Natural killer cell (primary cell): Measurements from ENCODE around the gene HOXB5. TPM values are rescaled to one million over a fixed set of nuclear protein-coding genes. Genes with fewer than 3 reads are reported as not detected.

Experiments
- ATAC-seq, 3 donors: fragments of 150-1000 bp in 2 of 3; fragments of 200-7000 bp in 1 of 3; cut with Tn5 transposase; 1 replicate in 1 of 3; 2 replicates in 2 of 3; pipeline ENCODE4 v1.10.0; 2021; ENCODE audit warnings: mild to moderate bottlenecking in 2 of 3, moderate library complexity in 2 of 3
- DNase-seq, 2 donors: peaks; one replicate each; pipeline versions ENCODE4 v3.0.0 to v3.0.0-alpha.2; 2013 to 2021; ENCODE audit warnings: mixed read lengths in 1 of 2
- H3K27ac ChIP-seq: one replicate; pipeline ENCODE4 v1.5.1; 2013; ENCODE audit warnings: mild to moderate bottlenecking, low read length
- H3K27me3 ChIP-seq: one replicate; pipeline ENCODE4 v1.6.1; 2013; ENCODE audit warnings: low read length; ENCODE audit not compliant: control insufficient read depth, insufficient read depth
- H3K36me3 ChIP-seq: one replicate; pipeline ENCODE4 v1.6.1; 2013; ENCODE audit warnings: low read length; ENCODE audit not compliant: control insufficient read depth, insufficient read depth
- H3K4me1 ChIP-seq: one replicate; pipeline ENCODE4 v1.6.1; 2013; ENCODE audit warnings: low read length; ENCODE audit not compliant: control insufficient read depth, insufficient read depth
- H3K4me3 ChIP-seq: one replicate; pipeline ENCODE4 v1.5.1; 2013; ENCODE audit warnings: low read length
- H3K9me3 ChIP-seq: one replicate; pipeline ENCODE4 v1.6.1; 2013; ENCODE audit warnings: low read length; ENCODE audit not compliant: control insufficient read depth, insufficient read depth
- H3K27ac Mint-ChIP-seq, 2 donors: one replicate each; pipeline ENCODE4 v1.8.0; 2022; ENCODE audit warnings: mild to moderate bottlenecking in 2 of 2, mixed read lengths in 2 of 2, moderate library complexity in 1 of 2
- H3K27me3 Mint-ChIP-seq, 2 donors: one replicate each; pipeline ENCODE4 v1.8.0; 2022; ENCODE audit warnings: low read depth in 2 of 2, mixed read lengths in 2 of 2
- H3K36me3 Mint-ChIP-seq: one replicate; pipeline ENCODE4 v1.8.0; 2022; ENCODE audit warnings: mixed read lengths
- H3K4me1 Mint-ChIP-seq, 2 donors: one replicate each; pipeline ENCODE4 v1.8.0; 2022; ENCODE audit warnings: mixed read lengths in 2 of 2
- H3K4me3 Mint-ChIP-seq: one replicate; pipeline ENCODE4 v1.8.0; 2022; ENCODE audit warnings: mild to moderate bottlenecking, moderate library complexity, mixed read lengths
- H3K9me3 Mint-ChIP-seq, 2 donors: one replicate each; pipeline ENCODE4 v1.8.0; 2022; ENCODE audit warnings: mixed read lengths in 2 of 2
- CTCF ChIP-seq: fragments of 200-600 bp; IDR thresholded peaks from one replicate; pipeline ENCODE4 v1.8.0; 2022; ENCODE audit warnings: antibody characterized with exemption
- WGBS: methylation state at CpG from one replicate; pipeline ENCODE4 v1.1.7; 2013; ENCODE audit warnings: missing lambda C conversion rate; ENCODE audit not compliant: insufficient coverage; 5-methylcytosine and 5-hydroxymethylcytosine counted together
- intact Hi-C: fragments of 100-400 bp; cut with micrococcal nuclease; formaldehyde crosslinking; loops from one replicate; pipeline ENCODE4 v1.14.2; 2022
- total RNA-seq, 4 donors: library from RNA; stranded (reverse); fragments of 120-200 nt in 1 of 4; gene quantifications; one replicate each; pipeline versions ENCODE4 v1.2.3 to v1.2.4, GENCODE V29; 2013 to 2022

Gene HOXB5
- total RNA-seq, 3 donors from 2014 or later (not counting 1 experiment from before 2014, with no cell fraction given), result not detected

DNA sequence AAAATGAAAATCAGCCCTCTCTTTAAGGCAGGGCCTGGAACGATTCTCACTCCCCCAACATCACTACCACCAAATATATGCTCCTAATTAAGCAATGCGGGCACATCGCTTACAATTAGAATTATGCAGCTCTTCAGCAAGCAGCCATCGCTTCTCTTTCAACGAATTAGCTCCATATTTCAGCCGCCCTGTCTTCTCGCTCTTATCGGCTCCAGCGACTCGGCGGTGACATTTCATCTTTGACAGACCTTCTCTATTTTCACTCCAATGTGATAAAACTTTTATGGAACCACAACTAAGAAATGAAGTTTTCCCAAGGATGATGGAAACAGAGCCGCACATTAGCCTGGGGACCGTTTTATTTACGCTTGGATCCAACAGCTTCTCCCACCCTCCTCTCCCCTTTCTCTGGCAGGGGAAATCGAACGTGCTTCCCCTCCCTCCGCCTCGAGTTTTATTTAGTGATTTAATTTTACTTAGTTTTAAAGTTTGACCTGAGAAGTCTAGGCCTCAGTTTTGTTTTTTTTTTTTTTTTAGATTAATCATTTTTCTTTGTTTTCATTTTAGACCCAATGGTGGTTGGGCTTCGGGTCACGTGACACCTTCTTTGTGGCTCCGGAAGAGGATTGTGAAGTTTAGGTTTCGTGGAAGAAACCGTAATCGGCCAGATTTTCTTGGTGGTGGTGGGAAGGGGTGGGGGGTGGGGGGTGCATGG lies 45.6 kb downstream of the HOXB5 start:
- H3K4me3 ChIP-seq, result no peak overlapping the region
- no peak for TF ChIP-seq CTCF
- no peak for ATAC-seq
- peaks cover 2% of the 10 kb centered on the region for H3K36me3 ChIP-seq
- DNase-seq, result peak in 1 of 2 donors; percentile 80
- H3K36me3 Mint-ChIP-seq, result peaks cover under 1% of the 10 kb centered on the region
- H3K27ac Mint-ChIP-seq, result peak overlapping the region; percentile 94 to 99
- H3K4me1 ChIP-seq, result peaks cover 43% of the 10 kb centered on the region
- intact Hi-C loops, result no loop called here
- H3K27me3 Mint-ChIP-seq, result peaks cover 0 to 8% of the 10 kb centered on the region in 2 donors
- H3K4me1 Mint-ChIP-seq, result peaks cover 47% of the 10 kb centered on the region in 2 donors
- peak overlapping the region; percentile 79 for H3K4me3 Mint-ChIP-seq
- no peaks in the 10 kb centered on the region for H3K9me3 ChIP-seq
- WGBS, result 40% methylated on average over 20 of the region's 24 CpGs
- H3K27ac ChIP-seq, result peak overlapping the region; percentile 47
- H3K27me3 ChIP-seq, result no peaks in the 10 kb centered on the region
- H3K9me3 Mint-ChIP-seq, result no peaks in the 10 kb centered on the region

DNA sequence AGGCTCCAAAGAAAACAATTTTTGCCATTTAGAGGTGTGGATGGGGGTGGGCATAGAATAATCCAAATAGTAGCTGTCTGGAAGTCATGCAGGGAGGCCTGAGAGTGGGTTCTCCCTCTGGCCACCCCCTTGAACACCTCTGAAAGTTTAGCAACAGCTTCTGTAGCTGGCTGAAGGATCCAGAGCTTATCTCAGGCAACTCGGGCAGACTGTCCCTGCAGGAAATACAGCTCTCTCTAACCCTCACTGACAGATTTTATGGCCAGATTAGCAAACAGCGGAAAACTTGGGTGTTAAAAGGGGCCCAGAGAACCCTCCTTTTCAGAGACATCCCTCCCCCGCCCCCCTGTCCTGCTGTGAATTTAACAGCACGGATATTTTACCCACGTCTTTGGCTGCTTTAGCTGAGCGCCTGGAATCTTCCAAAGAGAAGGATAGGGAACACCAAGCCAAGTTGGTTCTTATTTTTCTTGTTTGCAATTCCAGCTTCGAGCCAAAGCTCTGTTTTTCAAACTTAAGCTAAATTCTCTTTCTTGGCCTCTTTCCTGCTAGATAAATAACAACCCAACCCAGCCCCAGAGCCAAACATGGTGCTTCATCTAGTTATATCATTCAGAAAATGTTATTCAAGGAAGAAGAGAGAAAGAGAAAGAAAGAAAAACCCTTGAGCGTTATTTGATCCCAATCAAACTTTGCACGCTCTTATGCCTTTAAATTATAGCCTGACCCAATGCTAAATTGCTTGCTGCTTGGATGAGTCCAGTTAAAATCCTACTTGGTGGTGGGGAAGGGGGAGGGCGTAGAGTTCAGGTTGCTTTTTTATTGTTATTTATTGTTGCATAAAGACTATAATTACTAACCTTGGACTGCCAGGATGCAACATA lies 46.4 kb downstream of the HOXB5 start:
- Histone ChIP-seq H3K4me1 (peaks cover 49% of the 10 kb centered on the region), H3K27me3 (no peaks in the 10 kb centered on the region), H3K36me3 (peaks cover 2% of the 10 kb centered on the region), H3K27ac (peak overlapping the region; percentile 47), H3K4me3 (no peak overlapping the region), H3K9me3 (no peaks in the 10 kb centered on the region)
- intact Hi-C loops, result no loop called here
- Mint-ChIP-seq H3K27me3 (peaks cover 0 to 13% of the 10 kb centered on the region in 2 donors), H3K4me3 (peak overlapping the region; percentile 99), H3K36me3 (peaks cover 7% of the 10 kb centered on the region), H3K27ac (peak overlapping the region; percentile 94 to 99), H3K4me1 (peaks cover 55% of the 10 kb centered on the region in 2 donors), H3K9me3 (no peaks in the 10 kb centered on the region)
- 43% methylated on average over 9 of the region's 10 CpGs for WGBS
- peak in 1 of 2 donors; percentile 39 for DNase-seq
- no peak for TF ChIP-seq CTCF
- ATAC-seq, result no peak

DNA sequence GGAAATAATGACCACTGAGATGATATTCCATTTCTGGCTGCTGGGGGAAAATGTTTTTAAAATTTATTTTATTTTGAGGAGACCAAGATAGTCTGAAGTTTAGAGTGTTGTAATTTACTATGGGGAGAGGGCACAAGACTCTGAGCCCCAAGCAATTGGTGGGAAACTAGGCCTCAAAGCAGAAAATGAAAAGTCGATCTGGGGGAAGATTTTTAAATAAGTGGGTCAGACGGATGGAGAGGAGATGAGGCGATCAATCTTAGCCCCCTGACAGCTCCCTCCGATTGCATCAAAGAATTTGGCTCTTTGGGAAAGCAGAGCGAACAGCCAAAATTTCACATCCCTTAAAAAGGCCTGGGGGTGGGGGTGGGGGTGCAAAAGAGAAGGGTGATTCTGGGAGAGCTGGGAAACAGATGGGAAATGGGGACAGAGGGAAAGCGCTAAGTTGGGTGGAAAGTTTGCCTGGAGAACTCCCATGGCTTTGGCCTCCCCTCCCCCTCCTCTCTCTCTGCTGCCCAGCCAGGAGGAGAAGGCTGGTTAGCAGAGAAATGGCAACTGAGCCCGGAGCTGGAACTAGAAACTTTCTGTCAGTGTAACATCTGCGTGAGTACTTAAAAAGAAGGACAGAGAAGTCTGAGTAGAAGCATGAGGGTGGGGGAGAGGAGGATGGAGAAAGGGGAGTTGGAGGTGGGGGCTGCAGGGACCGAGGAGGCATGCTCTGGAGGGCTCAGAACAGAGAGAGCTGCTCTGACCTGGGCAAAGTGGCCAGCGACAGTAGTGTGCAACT lies 47.2 kb downstream of the HOXB5 start:
- H3K27ac ChIP-seq, result peak overlapping the region; percentile 37

More for the DNA sequence above, 47.2 kb downstream of the HOXB5 start:
- Histone ChIP-seq H3K27me3 (no peaks in the 10 kb centered on the region), H3K4me3 (no peak overlapping the region), H3K9me3 (no peaks in the 10 kb centered on the region), H3K36me3 (peaks cover 2% of the 10 kb centered on the region), H3K4me1 (peaks cover 55% of the 10 kb centered on the region)
- Mint-ChIP-seq H3K27me3 (peaks cover 0 to 17% of the 10 kb centered on the region in 2 donors), H3K27ac (peak overlapping the region; percentile 94 to 99), H3K9me3 (no peaks in the 10 kb centered on the region), H3K36me3 (peaks cover 7% of the 10 kb centered on the region), H3K4me1 (peaks cover 60 to 63% of the 10 kb centered on the region in 2 donors), H3K4me3 (peak overlapping the region; percentile 99)
- intact Hi-C loops, result no loop called here
- 68% methylated on average over 9 of the region's 10 CpGs for WGBS
- ATAC-seq (no peak), DNase-seq (no peak)
- no peak for TF ChIP-seq CTCF
